MM.1S (cell line): ENCODE measurements around the gene TACC2.

Source experiments
- CTCF ChIP-seq: fragments of 300-600 bp; sonication (generic); IDR thresholded peaks from 2 replicates; pipeline ENCODE4 v1.5.1; 2016; ENCODE audit warnings: antibody characterized with exemption, low read length, mixed read lengths
- EZH2 ChIP-seq: fragments of 300-600 bp; sonication (generic); optimal IDR thresholded peaks from 2 replicates; pipeline ENCODE3; 2017; ENCODE audit warnings: low read depth, mild to moderate bottlenecking, antibody characterized with exemption, low read length, mixed read lengths
- EZH2phosphoT487 ChIP-seq: fragments of 300-600 bp; sonication (generic); IDR thresholded peaks from 2 replicates; pipeline ENCODE4 v1.6.1; 2018; ENCODE audit warnings: antibody characterized with exemption, low read length

- TF ChIP-seq CTCF = no peak
- TF ChIP-seq EZH2 = no peak
- TF ChIP-seq EZH2phosphoT487 = no peak
These were observed 262.7 kb downstream of the TACC2 start for GRCh38 chr10:122251459-122252255.
